ENCODE measurements around the gene UVRAG.

Gene UVRAG

DNA sequence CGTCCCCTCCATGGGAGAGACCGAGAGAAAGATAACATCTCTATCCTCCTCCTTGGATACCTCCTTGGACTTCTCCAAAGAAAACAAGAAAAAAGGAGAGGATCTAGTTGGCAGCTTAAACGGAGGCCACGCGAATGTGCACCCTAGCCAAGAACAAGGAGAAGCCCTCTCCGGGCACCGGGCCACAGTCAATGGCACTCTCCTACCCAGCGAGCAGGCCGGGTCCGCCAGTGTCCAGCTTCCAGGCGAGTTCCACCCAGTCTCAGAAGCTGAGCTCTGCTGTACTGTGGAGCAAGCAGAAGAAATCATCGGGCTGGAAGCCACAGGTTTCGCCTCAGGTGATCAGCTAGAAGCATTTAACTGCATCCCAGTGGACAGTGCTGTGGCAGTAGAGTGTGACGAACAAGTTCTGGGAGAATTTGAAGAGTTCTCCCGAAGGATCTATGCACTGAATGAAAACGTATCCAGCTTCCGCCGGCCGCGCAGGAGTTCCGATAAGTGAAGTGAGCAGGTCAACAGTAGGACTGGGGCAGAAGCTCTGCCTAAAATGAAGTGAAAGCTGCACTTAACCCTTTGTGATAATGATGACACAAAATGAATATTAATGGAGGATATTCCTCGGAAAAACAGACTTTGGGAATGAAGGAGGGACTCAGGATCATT lies 326.0 kb downstream of the UVRAG start:
- no peak overlapping the region for H3K4me2 ChIP-seq (ENCODE audit: low read length)
- H3K4me1 ChIP-seq (ENCODE audit: insufficient read depth, low read length, severe bottlenecking), result peaks cover 8% of the 10 kb centered on the region
- no peak overlapping the region for H2AFZ ChIP-seq (ENCODE audit: low read length)
- no peaks in the 10 kb centered on the region for H3K27me3 ChIP-seq (ENCODE audit: insufficient read depth, low read length)
- no peaks in the 10 kb centered on the region for H3K79me2 ChIP-seq (ENCODE audit: insufficient read depth, low read length)
- no peaks in the 10 kb centered on the region for H3K9me3 ChIP-seq (ENCODE audit: low read length)
- H3K4me3 ChIP-seq (ENCODE audit: low read depth, low read length, poor library complexity, severe bottlenecking), result no peak overlapping the region
- H3K36me3 ChIP-seq (ENCODE audit: insufficient read depth, low read length), result peaks cover 36% of the 10 kb centered on the region
- no peak overlapping the region for H3K27ac ChIP-seq (ENCODE audit: low read depth, low read length, poor library complexity, severe bottlenecking)
- TF ChIP-seq, protein P1, sequence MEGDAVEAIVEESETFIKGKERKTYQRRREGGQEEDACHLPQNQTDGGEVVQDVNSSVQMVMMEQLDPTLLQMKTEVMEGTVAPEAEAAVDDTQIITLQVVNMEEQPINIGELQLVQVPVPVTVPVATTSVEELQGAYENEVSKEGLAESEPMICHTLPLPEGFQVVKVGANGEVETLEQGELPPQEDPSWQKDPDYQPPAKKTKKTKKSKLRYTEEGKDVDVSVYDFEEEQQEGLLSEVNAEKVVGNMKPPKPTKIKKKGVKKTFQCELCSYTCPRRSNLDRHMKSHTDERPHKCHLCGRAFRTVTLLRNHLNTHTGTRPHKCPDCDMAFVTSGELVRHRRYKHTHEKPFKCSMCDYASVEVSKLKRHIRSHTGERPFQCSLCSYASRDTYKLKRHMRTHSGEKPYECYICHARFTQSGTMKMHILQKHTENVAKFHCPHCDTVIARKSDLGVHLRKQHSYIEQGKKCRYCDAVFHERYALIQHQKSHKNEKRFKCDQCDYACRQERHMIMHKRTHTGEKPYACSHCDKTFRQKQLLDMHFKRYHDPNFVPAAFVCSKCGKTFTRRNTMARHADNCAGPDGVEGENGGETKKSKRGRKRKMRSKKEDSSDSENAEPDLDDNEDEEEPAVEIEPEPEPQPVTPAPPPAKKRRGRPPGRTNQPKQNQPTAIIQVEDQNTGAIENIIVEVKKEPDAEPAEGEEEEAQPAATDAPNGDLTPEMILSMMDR (IDR thresholded peaks at IDR 0.05; ENCODE audit: low read length), result no peak
- no peak for TF ChIP-seq EZH2 (IDR thresholded peaks at IDR 0.05; ENCODE audit: borderline replicate concordance, low read length)
- H3F3A ChIP-seq (ENCODE audit: insufficient read depth, low read length), result no peaks in the 10 kb centered on the region
- no peaks in the 10 kb centered on the region for H4K20me1 ChIP-seq (ENCODE audit: insufficient read depth, low read length)
- no peaks in the 10 kb centered on the region for H3K9me2 ChIP-seq (ENCODE audit: low read depth, low read length)
- no peak overlapping the region for H3K9ac ChIP-seq (ENCODE audit: low read length)

DNA sequence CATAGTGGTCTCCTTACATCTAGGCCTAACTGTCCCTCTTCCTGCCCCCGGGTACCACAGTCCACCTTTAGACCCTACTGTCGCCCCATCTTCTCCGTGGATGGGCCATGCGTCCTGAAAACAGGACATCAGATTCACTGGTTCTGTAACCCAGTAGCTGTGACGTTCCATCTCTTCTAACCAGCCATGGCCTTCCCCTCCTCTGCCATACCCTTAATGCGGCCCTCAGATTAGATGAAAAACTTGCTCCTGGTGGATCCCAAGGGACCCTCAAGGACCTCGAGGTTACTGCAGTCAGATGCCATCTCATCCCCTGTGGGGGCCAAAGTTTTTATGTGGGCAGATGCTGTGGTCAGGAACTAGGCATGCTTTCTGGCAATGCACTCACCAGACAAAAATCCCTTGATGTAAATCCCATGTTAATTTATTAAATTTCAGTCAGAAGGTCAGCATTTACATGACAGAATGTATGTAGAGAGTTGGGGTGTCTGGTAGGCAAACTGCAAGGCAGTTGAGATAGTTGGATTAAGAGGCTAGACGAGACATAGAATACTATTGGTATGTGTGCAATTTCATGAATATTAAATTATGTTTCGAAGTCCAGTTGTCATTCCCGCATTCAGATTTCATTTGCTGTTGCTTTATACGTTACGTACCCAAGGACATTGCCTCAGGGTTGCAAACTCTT lies 327.0 kb downstream of the UVRAG start:
- H2AFZ ChIP-seq (ENCODE audit: low read length), result no peak overlapping the region
- no peak overlapping the region for H3K4me2 ChIP-seq (ENCODE audit: low read length)
- no peak overlapping the region for H3K27ac ChIP-seq (ENCODE audit: low read depth, low read length, poor library complexity, severe bottlenecking)
- no peaks in the 10 kb centered on the region for H3K9me3 ChIP-seq (ENCODE audit: low read length)
- no peaks in the 10 kb centered on the region for H3F3A ChIP-seq (ENCODE audit: insufficient read depth, low read length)
- TF ChIP-seq EZH2 (IDR thresholded peaks at IDR 0.05; ENCODE audit: borderline replicate concordance, low read length), result no peak
- TF ChIP-seq, protein P1 (IDR thresholded peaks at IDR 0.05; ENCODE audit: low read length), result no peak
- no peaks in the 10 kb centered on the region for H3K27me3 ChIP-seq (ENCODE audit: insufficient read depth, low read length)
- no peaks in the 10 kb centered on the region for H3K79me2 ChIP-seq (ENCODE audit: insufficient read depth, low read length)
- no peak overlapping the region for H3K9ac ChIP-seq (ENCODE audit: low read length)
- H3K4me3 ChIP-seq (ENCODE audit: low read depth, low read length, poor library complexity, severe bottlenecking), result no peak overlapping the region
- no peaks in the 10 kb centered on the region for H4K20me1 ChIP-seq (ENCODE audit: insufficient read depth, low read length)
- no peaks in the 10 kb centered on the region for H3K9me2 ChIP-seq (ENCODE audit: low read depth, low read length)
- peaks cover 33% of the 10 kb centered on the region for H3K36me3 ChIP-seq (ENCODE audit: insufficient read depth, low read length)
- peaks cover 8% of the 10 kb centered on the region for H3K4me1 ChIP-seq (ENCODE audit: insufficient read depth, low read length, severe bottlenecking)

DNA sequence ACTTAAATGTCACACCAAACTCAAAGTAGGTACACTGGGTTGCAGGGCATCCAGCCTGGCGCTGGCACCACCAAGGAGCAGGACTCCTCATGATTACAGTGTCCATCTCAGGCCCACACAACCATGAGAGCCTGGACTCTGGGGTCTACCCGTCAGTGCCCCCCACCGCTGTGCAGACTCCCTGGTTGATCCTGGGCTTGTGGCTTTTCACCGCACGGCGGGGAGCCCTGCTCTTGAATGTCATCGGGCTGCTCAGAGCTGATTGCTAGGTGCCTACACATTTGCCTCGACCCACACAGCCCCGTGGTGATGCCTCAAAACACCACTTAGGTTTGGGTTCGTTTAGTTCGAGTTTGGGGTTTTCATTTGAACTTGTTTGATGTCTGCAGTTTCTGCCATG lies 328.3 kb downstream of the UVRAG start:
- Histone ChIP-seq H3F3A (ENCODE audit: insufficient read depth, low read length) (no peaks in the 10 kb centered on the region), H3K4me1 (ENCODE audit: insufficient read depth, low read length, severe bottlenecking) (peaks cover 7% of the 10 kb centered on the region), H2AFZ (ENCODE audit: low read length) (no peak overlapping the region), H3K27ac (ENCODE audit: low read depth, low read length, poor library complexity, severe bottlenecking) (no peak overlapping the region), H3K79me2 (ENCODE audit: insufficient read depth, low read length) (no peaks in the 10 kb centered on the region), H3K9ac (ENCODE audit: low read length) (no peak overlapping the region), H3K9me2 (ENCODE audit: low read depth, low read length) (no peaks in the 10 kb centered on the region), H3K9me3 (ENCODE audit: low read length) (no peaks in the 10 kb centered on the region), H3K4me2 (ENCODE audit: low read length) (no peak overlapping the region), H3K4me3 (ENCODE audit: low read depth, low read length, poor library complexity, severe bottlenecking) (no peak overlapping the region), H4K20me1 (ENCODE audit: insufficient read depth, low read length) (no peaks in the 10 kb centered on the region), H3K27me3 (ENCODE audit: insufficient read depth, low read length) (no peaks in the 10 kb centered on the region), H3K36me3 (ENCODE audit: insufficient read depth, low read length) (peaks cover 32% of the 10 kb centered on the region)
- no peak for TF ChIP-seq EZH2 (IDR thresholded peaks at IDR 0.05; ENCODE audit: borderline replicate concordance, low read length)
- TF ChIP-seq, protein P1 (IDR thresholded peaks at IDR 0.05; ENCODE audit: low read length), result no peak

All from OCI-LY1 (cell line).